BE2C (cell line): Measurements from ENCODE around the gene AFF1.

Experiments used
- DNase-seq: peaks from one replicate; pipeline ENCODE4 v3.0.0-alpha.2; 2020
- H3K27me3 ChIP-seq: fragments of 250-450 bp; sonication (Bioruptor Pico); 2 replicates; pipeline ENCODE4 v1.5.1; 2020; ENCODE audit warnings: mild to moderate bottlenecking
- H3K36me3 ChIP-seq: fragments of 250-450 bp; sonication (Bioruptor Pico); 2 replicates; pipeline ENCODE4 v1.5.1; 2020; ENCODE audit warnings: mild to moderate bottlenecking
- H3K4me1 ChIP-seq: fragments of 250-450 bp; sonication (Bioruptor Pico); 2 replicates; pipeline ENCODE4 v1.5.1; 2020
- H3K4me3 ChIP-seq: 2 replicates; pipeline ENCODE4 v1.5.1; 2011; ENCODE audit warnings: low read depth, low read length
- H3K9me3 ChIP-seq: fragments of 250-450 bp; sonication (Bioruptor Pico); 2 replicates; pipeline ENCODE4 v1.5.1; 2020
- TF ChIP-seq, protein P1 (sequence below): IDR thresholded peaks from 2 replicates; pipeline ENCODE4 v1.5.1; 2012; ENCODE audit warnings: mild to moderate bottlenecking, low read depth, low read length

Gene AFF1

DNA sequence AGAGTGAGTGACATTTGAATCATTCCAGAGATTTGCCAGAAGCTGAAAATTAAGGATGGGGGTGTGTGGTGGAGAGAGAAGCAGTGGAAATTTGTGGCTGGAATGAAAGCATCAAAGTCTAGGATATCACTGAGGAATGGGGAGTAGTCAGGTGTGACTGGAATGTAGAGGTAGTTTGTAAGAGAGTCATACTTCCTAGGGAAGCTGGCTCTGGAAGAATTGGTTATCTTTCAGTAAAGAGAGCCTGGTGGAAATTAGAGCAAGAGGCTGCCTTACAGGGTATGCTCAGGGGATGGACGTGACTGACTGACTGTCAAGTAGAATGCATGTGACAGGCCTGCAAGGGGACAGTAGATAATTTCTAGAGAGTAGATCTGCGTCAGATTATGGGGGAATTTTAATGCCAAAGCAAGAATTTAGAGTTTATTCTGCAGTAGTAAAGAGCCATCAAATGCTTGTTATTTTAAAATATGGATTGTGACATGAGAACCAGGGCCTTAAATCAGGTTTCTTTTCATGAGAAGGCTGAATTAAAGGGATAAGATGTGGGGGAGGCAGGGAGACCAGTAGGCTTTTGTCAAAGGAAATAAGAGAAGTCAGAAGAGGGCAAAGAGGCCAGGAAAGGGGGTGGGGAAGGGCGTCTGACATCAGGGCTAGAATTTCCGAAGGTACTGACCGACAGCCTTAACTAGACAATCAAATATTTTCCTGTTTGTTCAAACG lies 109.9 kb downstream of the AFF1 start:
- H3K27me3 ChIP-seq = no peaks in the 10 kb centered on the region
- peak; percentile 47 for DNase-seq
- peak overlapping the region; percentile 27 for H3K4me3 ChIP-seq
- H3K9me3 ChIP-seq = no peaks in the 10 kb centered on the region
- TF ChIP-seq, protein P1, sequence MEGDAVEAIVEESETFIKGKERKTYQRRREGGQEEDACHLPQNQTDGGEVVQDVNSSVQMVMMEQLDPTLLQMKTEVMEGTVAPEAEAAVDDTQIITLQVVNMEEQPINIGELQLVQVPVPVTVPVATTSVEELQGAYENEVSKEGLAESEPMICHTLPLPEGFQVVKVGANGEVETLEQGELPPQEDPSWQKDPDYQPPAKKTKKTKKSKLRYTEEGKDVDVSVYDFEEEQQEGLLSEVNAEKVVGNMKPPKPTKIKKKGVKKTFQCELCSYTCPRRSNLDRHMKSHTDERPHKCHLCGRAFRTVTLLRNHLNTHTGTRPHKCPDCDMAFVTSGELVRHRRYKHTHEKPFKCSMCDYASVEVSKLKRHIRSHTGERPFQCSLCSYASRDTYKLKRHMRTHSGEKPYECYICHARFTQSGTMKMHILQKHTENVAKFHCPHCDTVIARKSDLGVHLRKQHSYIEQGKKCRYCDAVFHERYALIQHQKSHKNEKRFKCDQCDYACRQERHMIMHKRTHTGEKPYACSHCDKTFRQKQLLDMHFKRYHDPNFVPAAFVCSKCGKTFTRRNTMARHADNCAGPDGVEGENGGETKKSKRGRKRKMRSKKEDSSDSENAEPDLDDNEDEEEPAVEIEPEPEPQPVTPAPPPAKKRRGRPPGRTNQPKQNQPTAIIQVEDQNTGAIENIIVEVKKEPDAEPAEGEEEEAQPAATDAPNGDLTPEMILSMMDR = no peak
- H3K4me1 ChIP-seq = peaks cover 31% of the 10 kb centered on the region
- H3K36me3 ChIP-seq = peaks cover 15% of the 10 kb centered on the region

DNA sequence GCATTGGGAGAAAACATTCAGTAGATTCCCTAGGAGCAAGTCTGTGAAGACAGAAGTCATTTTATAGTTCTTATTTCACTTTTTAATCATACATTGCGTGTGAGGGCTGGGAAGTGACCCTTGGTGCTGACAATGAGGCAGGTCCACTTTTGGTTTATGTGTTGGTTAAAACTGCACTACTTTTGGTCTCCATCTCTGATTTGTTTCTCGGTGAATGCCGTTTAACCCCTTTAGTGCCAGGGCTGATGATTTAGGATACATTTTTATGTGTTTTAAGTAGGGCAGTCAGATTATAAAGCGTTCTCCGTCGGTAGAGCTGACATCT lies 110.4 kb downstream of the AFF1 start:
- peak overlapping the region; percentile 27 for H3K4me3 ChIP-seq
- TF ChIP-seq, protein P1 = no peak
- no peak for DNase-seq
- no peaks in the 10 kb centered on the region for H3K9me3 ChIP-seq
- no peaks in the 10 kb centered on the region for H3K27me3 ChIP-seq
- H3K4me1 ChIP-seq = peaks cover 31% of the 10 kb centered on the region
- H3K36me3 ChIP-seq = peaks cover 16% of the 10 kb centered on the region

- Histone ChIP-seq H3K36me3 (peaks cover 16% of the 10 kb centered on the region), H3K4me3 (no peak overlapping the region; the same call in 1 of the 2 replicates), H3K4me1 (peaks cover 31% of the 10 kb centered on the region), H3K9me3 (no peaks in the 10 kb centered on the region), H3K27me3 (no peaks in the 10 kb centered on the region)
- TF ChIP-seq, protein P1 = no peak
- no peak for DNase-seq
Observed at GRCh38 chr4:87045659-87046058, 110.8 kb downstream of the AFF1 start.

- peaks cover 31% of the 10 kb centered on the region for H3K4me1 ChIP-seq
- peaks cover 16% of the 10 kb centered on the region for H3K36me3 ChIP-seq
Observed at GRCh38 chr4:87046121-87046551, 111.3 kb downstream of the AFF1 start.

DNA sequence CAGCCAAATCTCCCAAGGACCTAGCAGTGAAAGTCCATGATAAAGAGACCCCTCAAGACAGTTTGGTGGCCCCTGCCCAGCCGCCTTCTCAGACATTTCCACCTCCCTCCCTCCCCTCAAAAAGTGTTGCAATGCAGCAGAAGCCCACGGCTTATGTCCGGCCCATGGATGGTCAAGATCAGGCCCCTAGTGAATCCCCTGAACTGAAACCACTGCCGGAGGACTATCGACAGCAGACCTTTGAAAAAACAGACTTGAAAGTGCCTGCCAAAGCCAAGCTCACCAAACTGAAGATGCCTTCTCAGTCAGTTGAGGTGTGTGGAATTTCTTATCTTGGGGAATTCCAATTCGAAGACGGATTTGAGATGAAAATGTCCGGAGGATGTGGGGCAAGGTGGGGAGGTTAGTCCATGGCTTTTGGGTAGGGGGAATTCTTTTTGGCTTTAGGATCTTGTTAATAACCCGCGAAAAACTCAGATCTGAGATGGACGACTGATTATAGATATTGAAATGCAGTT lies 112.5 kb downstream of the AFF1 start:
- Histone ChIP-seq H3K4me3 (no peak overlapping the region), H3K9me3 (no peaks in the 10 kb centered on the region), H3K27me3 (no peaks in the 10 kb centered on the region), H3K36me3 (peaks cover 19% of the 10 kb centered on the region), H3K4me1 (peaks cover 31% of the 10 kb centered on the region)
- DNase-seq = no peak
- TF ChIP-seq, protein P1 = no peak

More at GRCh38 chr4:87046121-87046551, 111.3 kb downstream of the AFF1 start:
- no peaks in the 10 kb centered on the region for H3K9me3 ChIP-seq
- no peak overlapping the region for H3K4me3 ChIP-seq
- DNase-seq = no peak
- H3K27me3 ChIP-seq = no peaks in the 10 kb centered on the region
- TF ChIP-seq, protein P1 = no peak

DNA sequence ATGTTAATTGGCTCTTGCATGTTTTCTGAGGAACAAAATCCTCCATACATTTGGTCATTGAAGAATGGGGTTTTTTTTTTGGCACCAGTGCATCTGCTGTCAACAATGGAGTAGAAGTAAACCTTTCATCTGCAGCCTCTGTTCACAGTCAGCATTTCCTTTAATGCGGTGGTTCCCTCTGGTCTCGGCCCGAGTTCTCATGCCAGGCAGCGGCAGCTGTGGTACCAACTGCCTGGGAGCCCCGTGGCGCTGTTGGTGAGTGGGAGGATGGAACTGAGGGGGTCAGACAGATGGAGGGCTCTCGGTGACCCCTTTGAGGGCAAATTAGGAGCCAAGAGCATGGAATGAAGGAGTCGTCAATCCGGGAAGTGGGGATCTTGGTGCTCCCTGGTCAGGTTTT lies 114.7 kb downstream of the AFF1 start:
- DNase-seq = no peak
- TF ChIP-seq, protein P1 = no peak
- H3K4me3 ChIP-seq = no peak overlapping the region
- H3K4me1 ChIP-seq = peaks cover 24% of the 10 kb centered on the region
- no peaks in the 10 kb centered on the region for H3K27me3 ChIP-seq
- peaks cover 19% of the 10 kb centered on the region for H3K36me3 ChIP-seq
- no peaks in the 10 kb centered on the region for H3K9me3 ChIP-seq
